Middle frontal gyrus (tissue), 1 donor: ENCODE measurements around the gene TSSC4.
"Not testable (repeated sequence)": the region's sequence is repeated elsewhere in the genome, so short reads cannot be mapped to it uniquely, and the experiment has no call there.

Source experiments
- DNase-seq: peaks from one replicate; pipeline ENCODE4 v3.0.0-alpha.2; 2015; ENCODE audit warnings: low spot score; ENCODE audit errors: extremely low spot score

TSSC4 gene

GRCh38 chr11:2400069-2400761 lies at the start of gene TSSC4:
TSSC4 (plus strand) TSS chr11:2400750; CDS start chr11:2402634, 1,884 bp downstream.
- DNase-seq: peak; percentile 100

DNA sequence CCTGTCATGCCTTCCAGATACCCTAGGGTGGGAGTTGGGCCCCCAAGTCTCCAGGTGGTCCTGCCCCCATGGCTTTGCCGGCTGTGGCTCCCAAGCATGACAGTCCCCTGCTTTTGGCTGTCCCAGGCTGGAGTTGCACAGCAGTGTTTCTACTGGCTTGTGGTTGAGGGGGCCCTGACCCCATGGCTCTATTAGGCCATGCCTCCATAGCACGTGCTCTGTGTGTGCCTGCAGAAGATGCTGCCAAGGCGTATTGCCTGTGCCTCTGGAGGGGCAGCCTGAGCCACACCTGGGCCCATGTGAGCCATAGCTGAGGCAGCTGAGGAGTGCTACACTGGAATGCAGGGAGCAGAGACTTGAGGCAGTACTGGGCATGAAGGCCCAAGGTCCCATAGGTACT lies 48.8 kb upstream of the TSSC4 start:
- no peak for DNase-seq

DNA sequence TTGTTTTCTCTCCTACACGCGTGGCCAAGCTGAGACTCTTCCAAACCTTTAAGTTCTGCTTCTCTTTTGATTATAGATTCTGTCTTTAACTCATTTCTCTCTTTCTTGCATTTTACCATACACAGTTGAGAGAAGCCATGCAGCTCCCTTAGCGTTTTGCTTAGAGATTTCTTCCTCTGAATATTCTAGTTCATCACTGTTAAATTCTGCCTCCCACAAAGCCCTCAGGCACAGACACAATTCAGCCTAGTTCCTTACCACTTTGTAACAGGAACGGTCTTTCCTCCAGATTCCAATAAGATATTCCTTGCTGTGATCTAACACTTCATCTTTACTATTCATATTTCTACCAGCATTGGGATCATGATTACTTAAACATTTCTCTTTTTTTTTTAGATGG lies 48.1 kb upstream of the TSSC4 start:
- DNase-seq: no peak

DNA sequence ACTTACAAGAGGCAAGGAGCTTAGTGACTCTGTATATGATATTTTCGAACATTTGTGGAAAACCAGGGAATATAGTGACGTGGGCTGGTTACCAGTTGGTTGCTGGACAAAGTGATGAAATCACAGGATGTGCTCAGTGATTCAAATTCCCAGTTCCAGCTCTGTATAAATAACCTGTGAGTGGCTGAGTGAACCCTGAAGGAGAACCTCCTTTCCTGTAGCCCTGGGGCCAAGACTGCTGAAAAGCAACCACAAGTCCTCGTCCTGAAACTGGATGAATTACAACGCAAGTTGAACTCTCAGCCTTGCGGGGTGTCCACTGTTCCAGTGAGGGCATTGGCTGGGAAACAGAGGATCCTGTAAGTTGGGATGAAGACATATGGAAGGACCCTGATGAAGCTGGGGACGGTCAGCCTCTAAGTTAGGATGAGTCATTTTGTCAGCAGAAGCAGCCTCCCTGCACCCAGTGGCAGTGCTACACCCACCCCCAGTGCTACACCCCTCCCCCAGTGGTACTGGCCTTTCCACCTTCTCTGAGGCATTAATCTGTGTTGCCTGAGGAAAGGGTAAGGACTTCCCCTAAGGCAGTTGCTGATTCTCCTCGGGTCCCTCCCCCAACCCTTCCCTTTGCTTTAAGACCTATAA lies 45.4 kb upstream of the TSSC4 start:
- no peak for DNase-seq

DNA sequence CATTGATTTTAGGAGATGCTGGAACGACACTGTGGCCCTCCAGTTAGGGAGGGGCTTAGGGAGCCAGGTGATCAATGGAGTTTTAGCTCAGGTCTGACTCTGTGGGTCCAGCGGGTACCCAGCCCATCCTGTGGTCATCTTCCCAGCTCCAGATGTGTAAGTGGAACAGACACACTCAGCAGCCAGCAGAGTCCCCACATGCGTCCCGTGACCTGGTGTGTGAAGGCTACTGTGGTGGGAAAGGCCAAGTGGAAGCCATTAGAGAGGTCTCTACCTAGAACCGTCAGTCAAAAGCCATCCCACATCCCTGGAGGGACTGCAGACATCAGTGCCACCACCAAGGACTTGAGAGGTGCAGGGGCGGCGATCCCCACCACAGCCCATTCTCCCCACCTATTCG lies 43.3 kb upstream of the TSSC4 start:
- no peak for DNase-seq

GRCh38 chr11:2357651-2358050 lies 42.9 kb upstream of the TSSC4 start:
- DNase-seq: not testable (repeated sequence)

GRCh38 chr11:2358754-2359442 lies 41.7 kb upstream of the TSSC4 start:
- no peak for DNase-seq

DNA sequence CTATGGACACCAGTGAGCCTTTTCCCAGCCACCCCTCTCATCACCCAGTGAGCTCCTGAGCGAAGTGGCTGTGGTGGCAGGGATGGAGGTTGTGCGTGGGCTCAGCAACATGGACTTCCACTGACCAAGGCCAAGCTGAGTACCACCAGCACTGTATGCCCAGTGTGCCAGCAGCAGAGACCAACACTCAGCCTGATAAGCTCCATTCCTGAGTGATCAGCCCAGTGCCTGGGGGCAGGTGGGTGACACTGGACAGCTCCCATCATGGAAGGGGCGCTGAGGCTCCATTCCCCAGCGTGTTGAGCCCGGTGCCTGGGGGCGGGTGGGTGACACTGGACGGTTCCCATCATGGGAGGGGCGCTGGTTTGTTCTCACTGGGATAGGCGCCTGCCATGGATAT lies 41.0 kb upstream of the TSSC4 start:
- DNase-seq: no peak

DNA sequence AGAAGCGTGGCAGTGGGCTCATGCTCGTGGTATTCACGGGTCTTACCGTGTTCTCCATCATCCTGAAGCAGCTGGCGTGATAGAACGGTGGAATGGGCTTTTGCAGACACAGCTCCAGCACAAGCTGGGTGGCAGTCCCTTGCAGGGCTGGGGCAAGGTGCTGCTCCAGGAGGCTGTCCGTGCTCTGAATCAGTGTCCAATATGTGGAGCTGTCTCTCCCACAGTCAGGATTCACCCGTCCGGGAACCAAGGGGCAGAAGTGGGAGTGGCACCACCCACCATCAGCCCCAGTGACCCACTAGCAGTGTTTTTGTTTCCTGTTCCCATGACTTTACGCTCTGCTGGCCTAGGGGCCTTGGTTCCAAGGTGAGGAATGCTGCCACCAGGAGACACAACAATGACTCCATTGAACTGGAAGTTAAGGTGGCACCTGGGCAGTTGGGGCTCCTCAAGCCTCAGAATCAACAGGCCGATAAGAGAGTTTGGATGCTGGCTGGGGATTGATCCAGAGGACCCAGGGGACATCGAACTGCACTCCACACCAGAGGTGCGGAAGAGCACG lies 40.4 kb upstream of the TSSC4 start:
- no peak for DNase-seq

DNA sequence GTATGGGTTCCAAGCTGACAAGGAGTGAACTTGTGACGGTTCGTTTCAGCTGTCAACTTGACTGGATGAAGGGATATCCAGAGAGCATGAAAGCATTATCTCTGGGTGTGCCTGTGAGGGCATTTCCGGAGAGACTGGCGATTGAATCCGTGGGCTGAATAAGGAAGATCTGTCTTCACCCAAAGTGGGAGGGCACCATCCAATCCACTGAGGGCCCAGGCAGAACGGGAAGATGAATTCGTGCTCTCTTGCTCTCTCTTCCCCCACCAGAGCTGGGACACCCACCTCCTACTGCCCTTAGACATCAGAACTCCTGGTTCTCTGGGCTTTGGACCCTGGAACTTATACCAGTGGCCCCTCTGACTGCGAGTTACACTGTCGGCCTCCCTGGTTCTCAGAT lies 39.0 kb upstream of the TSSC4 start:
- DNase-seq: no peak

- no peak for DNase-seq
Measured at GRCh38 chr11:2362414-2362813, 38.1 kb upstream of the TSSC4 start.

DNA sequence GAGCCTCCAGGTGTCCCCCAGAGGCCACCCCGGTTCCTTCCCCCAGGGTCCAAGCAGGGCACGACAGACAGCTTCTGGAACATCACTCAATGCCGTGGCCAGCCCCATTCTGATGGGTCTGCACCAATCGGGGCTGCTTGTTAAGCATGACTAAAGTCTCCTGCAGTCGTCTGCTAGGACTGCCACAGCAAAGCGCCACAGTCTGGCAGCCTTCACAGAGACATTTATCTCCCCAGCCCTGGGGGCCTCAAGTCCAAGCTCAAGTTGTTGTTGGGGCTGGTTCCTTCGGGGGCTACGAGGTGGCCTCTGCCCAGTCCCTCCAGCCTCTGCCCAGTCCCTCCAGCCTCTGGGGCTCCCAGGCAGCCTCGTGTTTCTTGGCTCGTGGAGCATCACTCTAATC lies 37.4 kb upstream of the TSSC4 start:
- no peak for DNase-seq

DNA sequence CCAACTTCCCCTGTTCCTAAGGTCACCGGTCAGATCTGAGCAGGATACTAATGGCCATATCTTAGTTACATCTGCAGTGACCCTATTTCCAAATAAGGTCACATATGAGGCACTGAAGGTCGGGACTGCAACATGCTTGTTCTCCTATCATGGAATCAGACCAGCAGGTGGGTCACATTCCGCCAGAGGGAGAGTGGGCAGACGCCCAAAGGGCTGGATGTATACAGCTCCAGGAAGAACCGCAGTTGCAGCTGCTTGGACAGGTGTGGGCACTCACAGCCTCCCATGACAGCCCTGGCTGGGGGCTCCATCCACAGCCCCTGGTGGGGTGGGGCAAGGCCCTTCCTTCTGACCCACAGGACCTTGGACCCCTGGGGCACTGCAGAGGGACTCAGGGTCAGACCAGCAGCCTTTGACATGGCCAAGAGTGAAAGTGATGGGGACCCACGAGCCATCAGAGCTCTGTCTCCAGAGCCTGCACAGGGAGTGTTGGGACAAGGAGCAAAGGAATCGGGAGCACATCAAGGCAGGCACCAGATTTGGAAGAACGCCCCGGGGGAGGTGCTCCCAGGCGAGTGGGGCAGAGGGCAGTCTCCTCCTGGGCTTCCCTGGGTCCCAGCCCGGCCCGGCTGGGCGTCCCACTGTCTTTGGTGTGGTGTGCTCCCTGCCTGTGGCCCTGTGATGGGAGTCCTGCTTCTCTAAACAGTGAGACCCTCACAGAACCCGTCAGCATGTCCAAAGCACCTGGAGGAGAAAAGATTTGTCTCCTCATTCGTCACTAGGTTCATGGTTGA lies 36.8 kb upstream of the TSSC4 start:
- DNase-seq: no peak

- not testable (repeated sequence) for DNase-seq
Measured at GRCh38 chr11:2364386-2364785, 36.2 kb upstream of the TSSC4 start.

GRCh38 chr11:2365571-2366210 lies 34.9 kb upstream of the TSSC4 start:
- DNase-seq: no peak

GRCh38 chr11:2366276-2366675 lies 34.3 kb upstream of the TSSC4 start:
- no peak for DNase-seq

- no peak for DNase-seq
Measured at GRCh38 chr11:2366733-2367132, 33.8 kb upstream of the TSSC4 start.

- DNase-seq: no peak
Measured at GRCh38 chr11:2367266-2368160, 33.0 kb upstream of the TSSC4 start.

DNA sequence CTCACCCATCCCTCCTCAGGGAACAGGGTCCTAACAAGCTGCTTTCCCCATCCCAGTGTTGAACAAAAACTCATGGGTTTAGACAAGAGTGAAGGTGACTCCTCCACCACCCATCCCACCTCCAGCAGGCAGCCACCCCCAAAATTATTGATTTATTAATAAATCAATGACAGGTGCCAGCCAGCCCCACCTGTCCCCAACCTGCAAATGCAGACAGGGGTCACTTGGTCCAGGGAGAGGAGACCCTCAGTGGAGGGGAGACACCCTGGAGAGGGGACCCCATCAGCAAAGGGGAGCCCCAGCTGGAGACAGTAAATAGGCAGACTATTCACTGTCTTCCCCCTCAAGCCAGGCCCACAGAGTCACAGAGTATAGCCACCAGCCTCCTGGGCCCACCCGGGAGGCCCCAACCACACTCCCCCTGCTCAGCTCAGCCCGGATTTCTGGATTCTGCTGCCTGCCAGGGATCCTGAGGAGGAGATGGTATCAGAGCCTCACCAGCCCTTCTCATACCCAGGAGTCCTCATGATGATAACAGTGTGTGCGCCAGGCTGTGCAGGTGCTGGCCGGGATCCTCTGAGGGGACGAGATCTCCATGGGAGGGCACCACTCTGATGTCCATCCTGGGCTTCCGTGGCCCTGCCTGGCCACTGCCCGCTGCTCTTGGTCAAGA lies 32.2 kb upstream of the TSSC4 start:
- no peak for DNase-seq

DNA sequence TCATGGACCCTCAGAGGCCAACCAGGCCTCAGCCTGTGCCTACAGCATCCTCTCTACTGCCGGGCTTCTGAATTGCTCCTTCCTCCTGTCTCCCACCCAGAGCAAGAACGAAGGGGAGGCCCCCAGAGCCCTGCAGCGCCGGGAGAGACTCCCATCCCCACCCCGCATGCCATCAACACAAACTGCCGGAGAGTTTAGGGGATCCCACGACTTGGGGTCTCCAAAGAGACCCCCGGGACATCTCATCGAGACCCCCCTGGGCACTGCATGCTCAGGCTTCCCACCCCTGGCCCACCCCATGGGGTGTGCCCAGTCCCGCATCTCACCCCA lies 31.7 kb upstream of the TSSC4 start:
- DNase-seq: no peak
